IMR-90 (cell line): ENCODE measurements around the gene DRC3. TPM values are rescaled to one million over a fixed set of nuclear protein-coding genes. Genes with fewer than 3 reads are reported as not detected.

Experiments
- ATAC-seq: fragments of 200-7000 bp; cut with Tn5 transposase; 2 replicates; pipeline ENCODE4 v1.9.1; 2020; ENCODE audit warnings: low read depth, mild to moderate bottlenecking, moderate library complexity
- BruUV-seq: library from RNA; stranded (reverse); fragments of 400-500 nt; replicated peaks from 2 replicates; lab custom pipeline; 2021; lab: Mats Ljungman, UMichigan
- CTCF ChIA-PET: fragments of 300-600 bp; formaldehyde crosslinking; extraction: SDS; loops from one replicate; lab custom pipeline; 2021; ENCODE audit warnings: antibody characterized with exemption; lab: Yijun Ruan, JAX
- POLR2A ChIA-PET: fragments of 300-600 bp; sonication (Branson Sonifier 250); formaldehyde crosslinking; loops from one replicate; lab custom pipeline; 2022; ENCODE audit warnings: antibody characterized with exemption; ENCODE audit not compliant: unreplicated experiment; lab: Charles Lee
- DNase-seq: peaks from one replicate; pipeline ENCODE4 v3.0.0; 2013
- H2AFZ ChIP-seq: replicated peaks from 2 replicates; pipeline ENCODE3; 2013; ENCODE audit warnings: low read length, mild to moderate bottlenecking; ENCODE audit not compliant: poor library complexity
- H2AK5ac ChIP-seq: 2 replicates; pipeline ENCODE4 v1.6.1; 2013; ENCODE audit warnings: low read depth, low read length, inconsistent platforms
- H2AK9ac ChIP-seq: replicated peaks from 2 replicates; pipeline ENCODE3; 2013; ENCODE audit warnings: mild to moderate bottlenecking, low read depth, low read length, moderate library complexity; ENCODE audit not compliant: poor library complexity
- H2BK120ac ChIP-seq: 2 replicates; pipeline ENCODE4 v1.6.1; 2013; ENCODE audit warnings: low read depth, low read length, inconsistent platforms
- H2BK15ac ChIP-seq: 3 replicates; pipeline ENCODE4 v1.6.1; 2013; ENCODE audit warnings: low read depth, low read length, inconsistent platforms
- H2BK20ac ChIP-seq: 2 replicates; pipeline ENCODE4 v1.6.1; 2013; ENCODE audit warnings: low read depth, mild to moderate bottlenecking, inconsistent platforms, low read length, moderate library complexity
- H2BK5ac ChIP-seq: 2 replicates; pipeline ENCODE4 v1.6.1; 2013; ENCODE audit warnings: mild to moderate bottlenecking, low read depth, low read length, inconsistent platforms; ENCODE audit not compliant: poor library complexity, severe bottlenecking
- H3K14ac ChIP-seq: replicated peaks from 2 replicates; pipeline ENCODE4 v1.6.1; 2013; ENCODE audit warnings: low read depth, low read length, inconsistent platforms
- H3K18ac ChIP-seq: 2 replicates; pipeline ENCODE4 v1.6.1; 2013; ENCODE audit warnings: low read depth, low read length, control low read depth
- H3K23ac ChIP-seq: 2 replicates; pipeline ENCODE4 v1.6.1; 2013; ENCODE audit warnings: low read depth, low read length, inconsistent platforms
- H3K27ac ChIP-seq: 2 replicates; pipeline ENCODE4 v1.5.1; 2013; ENCODE audit warnings: mild to moderate bottlenecking, control low read depth, low read length; ENCODE audit not compliant: insufficient read depth
- H3K27me3 ChIP-seq: 2 replicates; pipeline ENCODE4 v1.6.1; 2013; ENCODE audit warnings: low read length; ENCODE audit not compliant: control insufficient read depth, insufficient read depth
- H3K36me3 ChIP-seq: 2 replicates; pipeline ENCODE4 v1.6.1; 2013; ENCODE audit warnings: low read length, mixed read lengths; ENCODE audit not compliant: control insufficient read depth, insufficient read depth
- H3K4ac ChIP-seq: 2 replicates; pipeline ENCODE4 v1.6.1; 2013; ENCODE audit warnings: low read depth, low read length, inconsistent platforms
- H3K4me1 ChIP-seq: 2 replicates; pipeline ENCODE4 v1.6.1; 2013; ENCODE audit warnings: low read length, mixed read lengths; ENCODE audit not compliant: control insufficient read depth, insufficient read depth
- H3K4me2 ChIP-seq: 2 replicates; pipeline ENCODE4 v1.6.1; 2013; ENCODE audit warnings: low read depth, mild to moderate bottlenecking, control low read depth, low read length, moderate library complexity
- H3K4me3 ChIP-seq: 2 replicates; pipeline ENCODE4 v1.5.1; 2013; ENCODE audit warnings: low read depth, mild to moderate bottlenecking, control low read depth, low read length, moderate library complexity; ENCODE audit not compliant: insufficient read depth
- H3K56ac ChIP-seq: 2 replicates; pipeline ENCODE4 v1.6.1; 2013; ENCODE audit warnings: low read length, inconsistent platforms; ENCODE audit not compliant: insufficient read depth; ENCODE audit errors: extremely low read depth
- H3K79me1 ChIP-seq, 2 experiments: 2 replicates each; pipeline ENCODE4 v1.6.1; 2013; ENCODE audit warnings: low read length in 2 of 2, inconsistent platforms in 1 of 2, low read depth in 1 of 2
- H3K9ac ChIP-seq: 2 replicates; pipeline ENCODE4 v1.6.1; 2013; ENCODE audit warnings: low read depth, low read length, control low read depth
- H3K9me1 ChIP-seq: 2 replicates; pipeline ENCODE4 v1.6.1; 2013; ENCODE audit warnings: low read length, inconsistent platforms; ENCODE audit not compliant: insufficient read depth
- H3K9me3 ChIP-seq: 2 replicates; pipeline ENCODE4 v1.6.1; 2013; ENCODE audit warnings: low read length; ENCODE audit not compliant: control insufficient read depth, insufficient read depth
- H4K20me1 ChIP-seq: 2 replicates; pipeline ENCODE4 v1.6.1; 2013; ENCODE audit warnings: low read length, inconsistent platforms; ENCODE audit not compliant: insufficient read depth
- H4K5ac ChIP-seq: 2 replicates; pipeline ENCODE4 v1.6.1; 2013; ENCODE audit warnings: mild to moderate bottlenecking, low read depth, low read length, control low read depth
- H4K8ac ChIP-seq, 2 experiments: 2 replicates each; pipeline ENCODE4 v1.6.1; 2013; ENCODE audit warnings: low read depth in 2 of 2, low read length in 2 of 2, control low read depth in 1 of 2, inconsistent platforms in 1 of 2
- H4K91ac ChIP-seq: 2 replicates; pipeline ENCODE4 v1.6.1; 2013; ENCODE audit warnings: low read depth, low read length, inconsistent platforms; ENCODE audit not compliant: insufficient read depth
- CEBPB ChIP-seq: IDR thresholded peaks from 2 replicates; pipeline ENCODE4 v1.6.1; 2012; ENCODE audit warnings: low read depth, low read length, improper control_type of control experiment
- CHD1 ChIP-seq: IDR thresholded peaks from 2 replicates; pipeline ENCODE4 v1.6.1; 2012; ENCODE audit warnings: low read depth, low read length, improper control_type of control experiment
- FOS ChIP-seq: fragments of 150-350 bp; IDR thresholded peaks from 2 replicates; pipeline ENCODE4 v1.6.1; 2016; ENCODE audit warnings: low read depth, low read length
- MAFK ChIP-seq: IDR thresholded peaks from 2 replicates; pipeline ENCODE4 v1.6.1; 2012; ENCODE audit warnings: low read depth, low read length, improper control_type of control experiment
- MAZ ChIP-seq: IDR thresholded peaks from 2 replicates; pipeline ENCODE4 v1.6.1; 2012; ENCODE audit warnings: low read depth, mild to moderate bottlenecking, low read length, improper control_type of control experiment, moderate library complexity, borderline replicate concordance
- POLR2A ChIP-seq: IDR thresholded peaks from 2 replicates; pipeline ENCODE4 v1.6.1; 2012; ENCODE audit warnings: mild to moderate bottlenecking, low read depth, low read length
- RAD21 ChIP-seq: IDR thresholded peaks from 2 replicates; pipeline ENCODE4 v1.6.1; 2012; ENCODE audit warnings: low read length, improper control_type of control experiment
- RCOR1 ChIP-seq: IDR thresholded peaks from 2 replicates; pipeline ENCODE4 v1.6.1; 2012; ENCODE audit warnings: mild to moderate bottlenecking, low read length, improper control_type of control experiment; ENCODE audit not compliant: insufficient replicate concordance
- WGBS, 2 experiments: methylation state at CpG; one replicate each; pipeline versions ENCODE4 v1.1.5 to v1.1.7; 2013; ENCODE audit warnings: missing lambda C conversion rate in 2 of 2; ENCODE audit not compliant: insufficient read length in 1 of 2; ENCODE audit errors: extremely low coverage in 2 of 2; 5-methylcytosine and 5-hydroxymethylcytosine counted together
- dilution Hi-C: fragments of 300-500 bp; cut with HindIII; formaldehyde crosslinking; loops from one replicate; pipeline ENCODE4 v1.14.3; 2018; ENCODE audit warnings: low sequenced_read_pairs; ENCODE audit not compliant: unreplicated experiment
- in situ Hi-C: fragments of 300-500 bp; cut with MboI; formaldehyde crosslinking; loops from 3 replicates; pipeline ENCODE4 v1.14.3; 2019; ENCODE audit warnings: low sequenced_read_pairs, inconsistent platforms, mixed read lengths
- intact Hi-C: fragments of 100-400 bp; cut with micrococcal nuclease; formaldehyde crosslinking; loops from 2 replicates; pipeline ENCODE4 v1.10.0; 2022
- polyA plus RNA-seq, 3 experiments: library from polyadenylated mRNA; depleted of rRNA; stranded (reverse); fragments of >200 nt; gene quantifications; 2 replicates each; pipeline ENCODE4 v1.2.3, GENCODE V29; 2012; ENCODE audit warnings: low replicate concordance in 1 of 3
- total RNA-seq: library from RNA; depleted of rRNA; stranded (reverse); fragments of >200 nt; gene quantifications from 2 replicates; pipeline ENCODE4 v1.2.3, GENCODE V29; 2012

The DRC3 gene
- total and polyA plus RNA-seq, 2 of the 4 experiments (the other 2 are of a cell fraction), result 0.55 to 0.72 TPM

DNA sequence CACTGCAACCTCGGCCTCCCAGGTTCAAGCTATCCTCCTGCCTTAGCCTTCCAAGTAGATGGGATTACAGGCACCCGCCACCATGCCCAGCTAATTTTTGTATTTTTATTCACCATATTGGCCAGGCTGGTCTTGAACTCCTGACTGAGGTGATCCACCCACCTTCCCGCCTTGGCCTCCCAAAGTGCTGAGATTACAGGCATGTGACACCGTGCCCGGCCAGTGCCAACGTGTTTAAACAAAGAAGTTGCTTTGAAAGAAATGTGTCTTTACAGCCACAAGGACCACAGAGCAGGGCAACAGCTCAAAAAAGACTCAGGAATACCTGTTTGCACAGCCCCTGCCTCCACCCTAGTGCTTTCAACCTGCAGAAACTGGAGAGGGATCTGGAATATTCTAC is 41.3 kb downstream of the DRC3 start:
- Histone ChIP-seq H3K23ac (no peak overlapping the region), H2BK20ac (no peak overlapping the region), H3K79me1 (peaks cover 0 to 6% of the 10 kb centered on the region in 2 experiments; a peak in 1 of 4 replicates), H2BK5ac (no peak overlapping the region), H3K4me3 (no peak overlapping the region), H3K9me1 (peaks cover 2% of the 10 kb centered on the region; the same call in 1 of the 2 replicates), H3K9ac (no peak overlapping the region), H3K4me1 (no peaks in the 10 kb centered on the region; the same call in 1 of the 2 replicates), H3K4me2 (no peak overlapping the region), H3K27ac (no peak overlapping the region), H2BK15ac (no peak overlapping the region), H3K9me3 (peaks cover 2% of the 10 kb centered on the region; the same call in 1 of the 2 replicates), H4K5ac (no peak overlapping the region), H2BK120ac (no peak overlapping the region), H4K8ac (no peak overlapping the region), H2AK9ac (no peak overlapping the region), H3K36me3 (peaks cover 7% of the 10 kb centered on the region), H3K27me3 (no peaks in the 10 kb centered on the region), H2AK5ac (no peak overlapping the region), H2AFZ (no peak overlapping the region), H4K20me1 (no peaks in the 10 kb centered on the region), H3K14ac (no peak overlapping the region), H4K91ac (no peak overlapping the region), H3K4ac (no peak overlapping the region), H3K18ac (no peak overlapping the region), H3K56ac (no peak overlapping the region)
- in situ Hi-C loops, result no loop called here
- 80% methylated on average over 2 of the region's 6 CpGs; no CpG with 5 or more reads in 1 of the 2 experiments for WGBS, 2 experiments
- ChIA-PET CTCF (no interaction called here), POLR2A (no interaction called here)
- intact Hi-C loops, result no loop called here
- no peak for DNase-seq
- TF ChIP-seq RAD21 (no peak), CEBPB (no peak), POLR2A (no peak), FOS (no peak), RCOR1 (no peak), MAZ (no peak), MAFK (no peak), CHD1 (no peak)
- dilution Hi-C loops, result no loop called here
- BruUV-seq, result no TSS peak
- no peak for ATAC-seq
